Activated B cell treated with CpG ODN at 0.5 μM for 24 hours (primary cell): ENCODE data around the gene LILRA5. TPM values are rescaled to one million over a fixed set of nuclear protein-coding genes. Genes with fewer than 3 reads are reported as not detected.

Source experiments
- ATAC-seq: fragments of 200-7000 bp; cut with Tn5 transposase; one replicate; pipeline ENCODE4 v1.10.0; 2021; ENCODE audit warnings: low read depth, mild to moderate bottlenecking, moderate library complexity
- CTCF ChIA-PET: fragments of 350-600 bp; sonication (Branson Sonifier 250); formaldehyde crosslinking; loops from one replicate; lab custom pipeline; 2021; ENCODE audit warnings: antibody characterized with exemption; lab: Charles Lee
- POLR2A ChIA-PET: fragments of 350-600 bp; sonication (Branson Sonifier 250); formaldehyde crosslinking; loops from one replicate; lab custom pipeline; 2021; ENCODE audit warnings: antibody characterized with exemption; lab: Charles Lee
- DNase-seq: peaks from one replicate; pipeline ENCODE4 v3.0.0; 2022
- H3K27ac Mint-ChIP-seq: one replicate; pipeline ENCODE4 v1.8.0; 2020; ENCODE audit warnings: mixed read lengths
- H3K27me3 Mint-ChIP-seq: one replicate; pipeline ENCODE4 v1.8.0; 2021; ENCODE audit warnings: mixed read lengths
- H3K36me3 Mint-ChIP-seq: one replicate; pipeline ENCODE4 v1.8.0; 2021; ENCODE audit warnings: low read depth, mixed read lengths
- H3K4me1 Mint-ChIP-seq: one replicate; pipeline ENCODE4 v1.8.0; 2021; ENCODE audit warnings: mixed read lengths
- H3K4me3 Mint-ChIP-seq: one replicate; pipeline ENCODE4 v1.8.0; 2020; ENCODE audit warnings: mild to moderate bottlenecking, mixed read lengths
- H3K9me3 Mint-ChIP-seq: one replicate; pipeline ENCODE4 v1.8.0; 2020; ENCODE audit warnings: mixed read lengths
- intact Hi-C: fragments of 100-400 bp; cut with micrococcal nuclease; formaldehyde crosslinking; loops from one replicate; pipeline ENCODE4 v1.15.1; 2024
- total RNA-seq: library from RNA; stranded (reverse); gene quantifications from 2 replicates; pipeline ENCODE4 v1.2.3, GENCODE V29; 2022
- TF ChIP-seq, protein P1 (sequence below): fragments of 200-600 bp; IDR thresholded peaks from one replicate; pipeline ENCODE4 v1.8.0; 2022; ENCODE audit warnings: antibody characterized with exemption, mild to moderate bottlenecking

The LILRA5 gene
- total RNA-seq, 1 donor from 2014 or later = 1.3 TPM

DNA sequence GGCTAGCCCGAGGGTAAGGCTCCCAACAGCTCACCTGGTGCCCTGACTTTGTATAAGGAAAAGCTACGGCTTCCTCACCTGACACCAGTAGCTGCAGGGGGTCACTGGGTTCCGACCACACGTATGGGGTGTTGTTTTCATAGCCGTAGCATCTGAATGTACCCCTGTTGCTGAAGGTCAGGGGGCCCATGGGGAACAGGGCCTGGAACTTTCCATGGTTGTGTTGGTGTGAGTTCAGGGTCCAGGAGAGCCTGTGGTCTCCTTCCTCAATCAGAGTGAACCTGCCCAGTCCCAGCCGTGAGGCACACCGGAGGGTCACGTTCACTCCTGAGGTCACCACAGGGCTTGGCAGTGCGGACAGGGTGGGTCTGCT, 24.9 kb upstream of the LILRA5 start:
- Mint-ChIP-seq H3K9me3 (no peaks in the 10 kb centered on the region), H3K27me3 (no peaks in the 10 kb centered on the region), H3K27ac (peak overlapping the region; percentile 89), H3K4me1 (peaks cover 82% of the 10 kb centered on the region), H3K36me3 (peaks cover 10% of the 10 kb centered on the region), H3K4me3 (peak overlapping the region; percentile 48)
- DNase-seq = no peak
- intact Hi-C loops = no loop called here
- POLR2A ChIA-PET = interaction anchor here (0.6 to 4.3 kb wide), 3 partner anchors 8 to 19 kb away, joined by 4 to 21 read pairs (median 12); no protein-coding TSS in a partner anchor
- no peak for ATAC-seq
- CTCF ChIA-PET = interaction anchor here (1.1 to 2.5 kb wide), 2 partner anchors 14 to 15 kb away, joined by 3 to 7 read pairs; no protein-coding TSS in a partner anchor
- TF ChIP-seq, protein P1, sequence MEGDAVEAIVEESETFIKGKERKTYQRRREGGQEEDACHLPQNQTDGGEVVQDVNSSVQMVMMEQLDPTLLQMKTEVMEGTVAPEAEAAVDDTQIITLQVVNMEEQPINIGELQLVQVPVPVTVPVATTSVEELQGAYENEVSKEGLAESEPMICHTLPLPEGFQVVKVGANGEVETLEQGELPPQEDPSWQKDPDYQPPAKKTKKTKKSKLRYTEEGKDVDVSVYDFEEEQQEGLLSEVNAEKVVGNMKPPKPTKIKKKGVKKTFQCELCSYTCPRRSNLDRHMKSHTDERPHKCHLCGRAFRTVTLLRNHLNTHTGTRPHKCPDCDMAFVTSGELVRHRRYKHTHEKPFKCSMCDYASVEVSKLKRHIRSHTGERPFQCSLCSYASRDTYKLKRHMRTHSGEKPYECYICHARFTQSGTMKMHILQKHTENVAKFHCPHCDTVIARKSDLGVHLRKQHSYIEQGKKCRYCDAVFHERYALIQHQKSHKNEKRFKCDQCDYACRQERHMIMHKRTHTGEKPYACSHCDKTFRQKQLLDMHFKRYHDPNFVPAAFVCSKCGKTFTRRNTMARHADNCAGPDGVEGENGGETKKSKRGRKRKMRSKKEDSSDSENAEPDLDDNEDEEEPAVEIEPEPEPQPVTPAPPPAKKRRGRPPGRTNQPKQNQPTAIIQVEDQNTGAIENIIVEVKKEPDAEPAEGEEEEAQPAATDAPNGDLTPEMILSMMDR = no peak

DNA sequence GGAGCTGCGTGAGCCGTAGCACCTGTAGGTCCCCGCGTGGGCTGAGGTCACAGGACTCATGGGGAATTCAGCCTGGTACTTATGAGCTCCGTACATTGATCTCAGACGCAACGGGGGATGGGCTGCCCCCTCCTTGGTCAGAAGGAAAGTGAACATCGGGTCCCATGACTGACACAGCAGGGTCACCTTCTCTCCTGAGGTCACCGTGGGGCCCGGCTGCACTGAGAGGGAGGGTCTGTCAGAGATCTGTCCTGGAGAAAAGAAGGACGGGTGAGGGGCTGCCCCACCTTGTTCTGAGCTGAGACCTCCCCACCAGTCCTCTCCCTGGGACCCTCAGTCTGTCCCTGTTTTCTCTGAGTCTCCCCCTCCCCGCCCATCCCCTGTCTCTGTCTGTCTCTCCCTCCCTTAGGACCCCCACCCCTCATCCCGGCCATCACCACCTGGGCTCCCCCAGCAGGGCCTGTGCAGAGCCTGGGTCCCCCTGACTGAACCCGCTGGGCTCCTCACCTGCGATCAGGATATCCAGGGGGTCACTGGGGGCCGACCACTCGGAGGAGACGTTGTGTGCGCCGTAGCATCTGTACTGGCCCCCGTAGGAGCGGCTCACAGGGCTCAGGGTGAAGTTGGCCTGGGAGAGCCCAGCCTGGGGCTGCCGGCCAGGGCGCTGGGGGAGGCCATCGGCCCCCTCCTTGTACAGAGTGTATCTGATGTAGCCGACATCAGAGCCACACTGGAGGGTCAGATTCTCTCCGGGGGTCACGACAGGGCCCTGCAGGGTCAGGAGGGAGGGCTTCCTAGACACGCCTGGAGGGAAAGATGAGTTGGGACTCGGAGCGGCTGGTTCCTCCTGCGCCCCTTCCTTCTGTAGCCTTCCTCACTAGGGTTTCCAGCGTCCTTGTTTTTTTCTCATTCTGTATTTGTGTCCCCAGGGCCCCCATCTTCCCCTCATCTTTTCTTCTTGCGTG, 24.2 kb upstream of the LILRA5 start:
- H3K27me3 Mint-ChIP-seq = no peaks in the 10 kb centered on the region
- peaks cover 77% of the 10 kb centered on the region for H3K4me1 Mint-ChIP-seq
- peak overlapping the region; percentile 89 for H3K27ac Mint-ChIP-seq
- H3K4me3 Mint-ChIP-seq = peak overlapping the region; percentile 48
- POLR2A ChIA-PET = interaction anchor here (0.6 to 4.3 kb wide), 4 partner anchors 9 to 19 kb away, joined by 4 to 21 read pairs (median 8); no protein-coding TSS in a partner anchor
- H3K36me3 Mint-ChIP-seq = peaks cover 10% of the 10 kb centered on the region
- CTCF ChIA-PET = no interaction called here
- intact Hi-C loops = no loop called here
- no peak for DNase-seq
- TF ChIP-seq, protein P1 = no peak
- no peak for ATAC-seq
- no peaks in the 10 kb centered on the region for H3K9me3 Mint-ChIP-seq

DNA sequence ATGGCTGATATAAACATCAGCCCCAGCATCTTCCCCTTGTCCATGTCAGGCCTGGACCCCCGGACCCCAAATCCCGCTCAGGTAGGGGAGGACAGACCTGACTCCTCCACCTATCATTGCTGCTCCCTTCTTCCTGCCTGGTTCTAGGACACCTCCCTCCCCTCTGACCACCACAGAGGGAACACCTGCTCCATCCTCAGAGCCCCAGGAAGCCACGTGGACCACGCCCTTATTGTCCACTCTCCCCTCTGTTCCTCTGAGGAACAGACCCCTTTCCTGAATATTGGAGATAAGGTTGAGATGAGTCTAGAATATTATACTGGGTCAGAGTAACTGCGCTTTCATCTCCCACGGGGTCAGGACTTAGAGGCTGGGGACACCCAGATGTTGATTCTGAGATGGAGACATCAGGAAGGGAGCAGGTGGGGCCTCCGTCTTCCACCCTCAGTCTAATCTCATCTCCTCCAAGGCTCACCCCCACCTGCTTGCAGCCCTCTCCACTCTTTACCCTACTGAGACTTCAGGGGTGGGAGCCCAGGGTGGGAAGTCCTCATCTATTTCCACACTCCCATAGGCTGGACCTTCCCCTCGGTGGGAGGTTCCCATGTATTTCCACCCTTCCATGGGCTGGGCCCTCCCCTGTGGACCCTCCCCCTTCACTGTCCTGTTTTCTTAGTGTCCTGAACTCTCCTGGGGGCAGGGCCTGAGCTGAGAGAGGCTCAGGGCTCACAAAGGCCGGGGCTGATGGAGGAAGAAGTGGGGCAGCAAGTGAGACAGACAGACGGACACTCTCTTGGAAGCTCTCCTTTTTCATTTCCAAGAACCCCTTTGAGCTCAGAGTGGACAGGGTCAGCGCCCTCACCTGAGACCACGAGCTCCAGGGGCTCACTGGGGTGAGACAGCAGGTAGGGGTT, 23.3 kb upstream of the LILRA5 start:
- ChIA-PET CTCF (no interaction called here), POLR2A (interaction anchor here (1.1 to 2.0 kb wide), 2 partner anchors 8 to 10 kb away, joined by 5 to 12 read pairs; no protein-coding TSS in a partner anchor)
- no peak for DNase-seq
- no peak for ATAC-seq
- Mint-ChIP-seq H3K36me3 (peaks cover 10% of the 10 kb centered on the region), H3K9me3 (no peaks in the 10 kb centered on the region), H3K27ac (peak overlapping the region; percentile 77), H3K4me1 (peaks cover 68% of the 10 kb centered on the region), H3K27me3 (no peaks in the 10 kb centered on the region), H3K4me3 (peak overlapping the region; percentile 5)
- intact Hi-C loops = no loop called here
- TF ChIP-seq, protein P1 = no peak

DNA sequence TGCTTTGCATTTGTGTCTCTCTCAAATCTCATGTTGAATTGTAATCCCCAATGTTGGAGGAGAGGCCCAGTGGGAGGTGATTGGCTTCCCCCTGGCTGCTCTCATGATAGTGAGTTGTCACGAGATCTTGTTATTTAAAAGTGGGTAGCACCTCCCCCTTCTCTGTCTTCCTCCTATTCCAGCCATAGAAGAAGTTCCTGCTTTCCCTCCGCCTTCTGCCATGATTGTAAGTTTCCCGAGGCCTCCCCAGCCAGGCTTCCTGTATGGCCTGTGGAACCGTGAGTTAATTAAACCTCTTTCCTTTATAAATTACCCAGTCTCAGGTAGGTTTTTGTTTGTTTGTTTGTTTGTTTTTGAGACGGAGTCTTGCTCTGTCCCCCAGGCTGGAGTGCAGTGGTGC, 22.2 kb upstream of the LILRA5 start:
- ATAC-seq (no peak), DNase-seq (no peak)
- CTCF ChIA-PET = no interaction called here
- Mint-ChIP-seq H3K9me3 (no peaks in the 10 kb centered on the region), H3K4me3 (no peak overlapping the region), H3K27ac (peak overlapping the region; percentile 47), H3K4me1 (peaks cover 57% of the 10 kb centered on the region), H3K36me3 (peaks cover 10% of the 10 kb centered on the region), H3K27me3 (no peaks in the 10 kb centered on the region)
- TF ChIP-seq, protein P1 = no peak
- intact Hi-C loops = no loop called here
- POLR2A ChIA-PET = interaction anchor here (0.6 kb wide), 1 partner anchor 22 kb away, joined by 3 read pairs; the partner anchor contains the start of gene LILRA5
